KG1 (cell line): ENCODE data around the gene CBR1.
"Not testable (repeated sequence)": the region's sequence is repeated elsewhere in the genome, so short reads cannot be mapped to it uniquely, and the experiment has no call there.

Source experiments
- DNase-seq: peaks from one replicate; lab custom pipeline; 2025; lab: John Stamatoyannopoulos, UW

Gene CBR1

DNA sequence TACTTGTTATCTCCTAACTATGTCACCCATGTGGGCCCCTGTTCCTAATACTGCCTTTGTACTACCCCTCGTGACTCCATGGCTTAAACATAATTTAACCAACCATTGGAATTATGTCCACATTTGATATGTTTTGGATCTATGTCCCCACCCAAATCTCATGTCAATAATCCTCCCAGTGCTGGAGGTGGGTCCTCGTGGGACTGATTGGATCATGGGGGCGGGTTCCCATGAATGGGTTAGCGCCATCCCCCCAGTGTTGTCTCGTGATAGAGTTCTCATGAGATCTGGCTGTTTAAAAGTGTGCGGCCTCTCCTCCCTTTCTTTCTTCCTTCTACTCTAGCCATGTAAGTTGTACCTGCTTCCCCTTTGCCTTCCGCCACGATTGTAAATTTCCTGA lies 9.8 kb downstream of the CBR1 start:
- no peak for DNase-seq

DNA sequence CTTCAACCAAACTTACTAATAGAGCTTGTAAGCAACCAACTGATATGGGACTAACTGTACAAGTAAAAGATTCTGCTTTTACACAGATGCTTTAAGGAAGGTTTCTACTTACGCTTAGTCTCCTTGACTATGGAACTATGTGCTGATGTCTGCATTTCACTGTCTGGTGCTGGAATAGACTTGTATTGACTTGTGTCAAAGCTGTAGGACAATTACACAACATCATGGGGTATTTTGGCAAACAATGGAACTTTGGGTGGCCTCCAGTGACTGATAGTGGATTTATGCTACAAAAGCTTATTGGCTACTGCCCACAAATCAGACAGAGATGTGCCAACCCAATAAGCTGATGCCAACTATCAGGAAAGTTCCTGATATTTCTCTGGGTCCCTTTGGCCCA lies 10.6 kb downstream of the CBR1 start:
- no peak for DNase-seq

DNA sequence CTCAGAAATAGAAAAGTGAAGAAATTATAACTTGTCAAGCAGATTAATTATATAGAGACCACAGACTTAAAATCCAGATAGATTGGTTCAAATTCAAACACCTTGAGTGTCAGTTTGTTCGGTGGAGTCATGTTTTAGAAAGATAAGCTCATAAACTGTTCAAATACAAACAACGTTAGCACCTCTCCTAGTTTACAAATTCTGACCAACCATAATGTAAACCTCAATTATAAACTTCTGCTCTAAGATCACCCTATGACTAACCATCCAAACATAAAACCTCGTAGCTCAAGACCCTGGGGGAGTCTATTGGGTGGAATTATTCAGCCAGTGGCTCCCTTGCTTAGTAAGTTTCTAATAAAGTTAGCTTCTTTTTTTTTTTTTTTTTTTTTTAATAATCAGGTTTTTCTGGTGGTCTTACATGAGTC lies 12.4 kb downstream of the CBR1 start:
- no peak for DNase-seq

DNA sequence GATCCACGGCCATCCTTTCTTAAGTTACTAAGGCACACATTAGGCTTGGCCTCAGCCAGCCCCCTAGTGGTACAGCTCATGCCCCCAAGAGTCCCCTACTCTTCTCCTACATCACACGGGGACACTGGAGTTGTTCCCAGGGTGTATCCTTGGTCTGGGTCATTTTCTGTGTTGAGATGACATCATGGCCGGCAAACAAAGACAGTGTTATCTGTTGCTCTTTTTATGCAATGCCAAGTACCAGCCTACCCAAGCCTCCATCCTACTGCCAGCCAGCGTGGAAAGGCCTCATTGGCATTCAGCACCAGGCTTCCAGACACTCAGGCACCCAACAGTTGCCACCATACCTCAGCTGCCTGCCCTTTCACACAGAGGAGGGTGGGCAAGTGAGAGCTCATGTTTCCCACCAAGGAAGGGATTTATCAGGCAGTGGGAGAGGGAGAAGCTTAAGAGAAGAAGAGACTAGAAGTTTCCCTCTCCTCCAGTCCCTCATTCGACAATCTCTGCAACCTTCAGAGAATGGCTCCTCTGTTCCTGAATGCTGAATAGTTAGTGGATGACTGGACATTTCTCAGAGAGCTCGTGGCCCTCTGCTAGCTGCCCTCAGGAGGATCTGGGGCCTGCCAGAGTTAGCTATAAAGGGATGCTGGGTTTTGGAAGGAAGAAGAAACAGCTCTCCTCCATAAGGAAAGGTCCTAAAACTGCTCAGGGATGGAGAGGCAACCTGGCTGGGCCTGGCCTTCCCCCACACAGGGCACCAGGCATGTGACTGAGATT lies 17.7 kb downstream of the CBR1 start:
- DNase-seq = no peak

DNA sequence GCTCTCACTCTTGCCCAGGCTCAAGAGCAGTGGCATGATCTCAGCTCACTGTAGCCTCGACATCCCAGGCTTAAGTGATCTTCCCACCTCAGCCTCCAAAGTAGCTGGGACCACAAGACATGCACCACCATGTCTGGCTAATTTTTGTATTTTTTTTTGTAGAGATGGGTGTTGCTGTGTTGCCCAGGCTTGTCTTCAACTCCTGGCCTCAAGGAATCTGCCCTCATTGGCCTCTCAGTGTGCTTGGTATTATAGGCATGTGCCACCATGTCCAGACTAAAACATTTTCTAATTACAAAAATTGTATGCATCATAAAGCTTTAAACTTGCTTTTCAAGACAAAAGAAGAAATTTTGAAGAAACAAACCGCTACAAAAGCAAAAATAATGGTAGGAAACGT lies 20.1 kb downstream of the CBR1 start:
- no peak for DNase-seq

DNA sequence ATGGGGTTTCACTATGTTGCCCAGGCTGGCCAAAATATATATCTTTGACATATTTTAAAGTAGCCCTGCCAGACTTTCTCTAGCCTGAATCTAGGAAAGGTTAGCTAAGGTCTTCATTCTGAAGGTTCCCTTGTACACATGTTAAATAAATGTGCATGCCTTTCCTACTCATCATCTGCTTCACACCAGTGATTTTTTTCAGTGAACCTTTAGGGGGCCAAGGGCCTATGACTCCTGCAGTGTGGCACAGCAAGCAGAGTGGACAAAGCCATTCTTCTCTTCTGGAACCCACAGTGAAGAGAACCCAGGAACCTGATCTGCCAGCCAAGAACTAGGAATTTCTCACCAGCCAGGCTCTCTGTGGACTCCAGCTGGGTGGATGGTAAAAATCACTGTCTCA lies 22.9 kb downstream of the CBR1 start:
- no peak for DNase-seq

DNA sequence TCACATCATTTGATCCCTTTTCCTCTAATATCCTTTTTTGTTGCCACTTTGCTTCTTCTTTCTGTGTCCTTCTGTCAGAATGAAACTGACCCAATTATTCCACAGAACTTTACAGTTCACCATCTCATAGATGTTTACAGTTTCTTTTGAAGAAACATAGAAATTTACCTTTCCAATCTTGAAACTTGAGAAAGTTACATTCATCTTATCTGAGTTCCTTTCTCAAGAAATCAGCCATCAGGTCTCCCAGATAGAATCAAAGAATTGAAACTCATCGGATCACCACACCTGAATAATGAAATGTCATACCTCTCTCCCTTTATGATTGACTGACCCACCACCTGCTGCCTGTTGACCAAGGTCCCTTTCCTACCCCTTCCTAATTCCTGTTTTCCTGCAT lies 23.7 kb downstream of the CBR1 start:
- no peak for DNase-seq

DNA sequence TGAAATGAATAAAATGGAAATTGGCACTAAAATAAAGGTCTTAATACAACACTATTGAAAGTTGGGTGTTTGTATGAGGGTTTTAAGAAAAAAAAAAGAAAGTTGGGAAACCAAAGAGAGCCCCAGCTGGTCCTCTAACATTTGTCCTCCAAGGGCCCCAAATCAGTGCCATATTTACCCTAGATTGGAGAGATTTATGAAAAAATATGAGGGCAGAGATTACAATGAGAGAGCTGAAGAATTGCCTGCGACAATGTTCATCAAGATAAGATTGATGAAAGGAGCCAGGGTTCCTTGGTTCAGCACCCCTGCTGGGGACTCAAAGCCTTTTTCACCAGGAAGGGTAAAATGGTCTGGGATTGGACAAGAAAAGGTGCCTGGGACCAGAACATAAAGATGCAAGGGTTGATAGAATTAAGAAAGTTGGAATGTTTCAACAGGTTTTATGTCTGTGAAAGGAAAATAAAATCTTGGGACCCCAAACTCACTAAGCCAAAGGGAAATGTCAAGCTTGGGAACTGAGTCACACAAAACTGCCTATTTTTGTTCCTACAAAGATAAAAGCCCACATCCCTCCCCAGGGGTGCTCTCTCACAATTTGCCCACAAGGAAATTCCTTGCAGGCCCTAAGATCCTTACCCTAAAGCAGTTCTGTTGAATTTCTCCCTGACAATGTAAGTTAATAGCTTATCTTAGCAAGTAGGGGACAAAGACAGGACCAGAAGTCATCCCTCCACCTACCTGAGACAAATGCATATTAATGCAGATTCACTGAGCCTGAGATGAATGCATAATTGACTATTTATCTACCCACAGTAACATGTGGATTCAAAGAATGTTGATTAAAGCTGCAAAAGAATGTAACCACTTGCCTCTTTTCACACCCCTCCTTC lies 26.8 kb downstream of the CBR1 start:
- no peak for DNase-seq

DNA sequence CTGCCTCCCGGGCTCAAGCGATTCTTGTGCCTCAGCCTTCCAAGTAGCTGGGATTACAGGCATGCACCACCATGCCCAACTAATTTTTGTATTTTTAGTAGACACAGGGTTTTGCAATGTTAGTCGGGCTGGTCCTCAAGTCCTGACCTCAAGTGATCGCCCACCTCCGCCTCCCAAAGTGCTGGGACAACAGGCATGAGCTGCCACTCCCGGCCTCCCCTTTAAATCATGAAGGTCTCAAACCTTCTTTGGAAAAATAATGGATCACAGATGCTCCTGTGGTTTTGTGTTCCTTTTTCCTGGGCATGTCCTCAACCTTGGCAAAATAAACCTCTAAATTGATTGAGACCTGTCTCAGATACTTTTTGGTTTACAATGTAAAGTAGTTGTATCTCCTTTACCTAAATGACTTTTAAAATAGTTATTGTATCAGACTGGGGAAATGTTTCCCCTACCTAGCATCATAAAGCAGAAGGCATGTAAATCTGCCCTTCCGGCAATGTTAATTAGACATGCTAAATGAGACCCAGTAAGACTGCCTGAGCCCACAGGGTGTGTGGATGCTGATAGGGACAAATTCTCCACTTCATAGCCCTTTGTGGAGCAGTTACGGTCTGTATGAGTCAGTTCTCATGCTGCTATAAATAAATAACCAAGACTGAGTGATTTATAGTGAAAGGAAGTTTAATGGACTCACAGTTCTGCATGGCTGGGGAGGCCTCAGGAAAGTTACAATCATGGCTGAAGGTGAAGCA lies 27.8 kb downstream of the CBR1 start:
- DNase-seq = peak; percentile 35

DNA sequence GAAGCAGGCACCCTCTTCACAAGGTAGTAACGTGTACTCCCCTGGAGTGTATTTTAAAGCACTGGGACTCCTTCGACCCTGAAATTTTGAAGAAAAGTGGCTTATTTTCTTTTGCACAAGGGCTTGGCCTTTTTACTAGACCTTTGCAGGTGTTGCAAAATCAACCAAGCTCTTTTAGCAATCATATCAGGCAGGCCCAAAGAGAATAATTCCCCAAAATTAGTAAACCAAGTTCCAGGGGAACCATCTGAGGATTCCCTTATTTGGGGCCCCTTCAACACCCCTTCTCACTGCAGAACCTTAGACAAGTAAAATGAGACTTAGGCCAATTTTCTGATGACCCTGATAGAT lies 28.3 kb downstream of the CBR1 start:
- DNase-seq = no peak

DNA sequence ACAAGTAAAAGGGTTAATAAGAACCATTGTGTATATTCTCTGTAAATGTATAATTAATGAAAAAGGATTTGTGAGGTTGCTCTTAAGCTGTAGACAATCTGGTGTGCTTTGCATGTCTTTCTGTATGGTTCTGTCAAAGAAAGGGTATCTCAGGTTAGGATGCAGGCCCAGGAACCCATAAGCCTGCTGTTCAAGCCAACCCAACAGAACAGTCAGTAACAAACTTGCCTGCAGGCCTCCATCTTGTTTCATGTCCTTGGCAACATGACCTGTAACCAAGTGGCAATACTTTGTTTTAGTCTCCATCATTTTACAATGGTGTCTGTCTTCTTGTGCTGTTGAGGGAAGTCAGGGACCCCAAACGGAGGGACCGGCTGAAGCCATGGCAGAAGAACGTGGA lies 29.2 kb downstream of the CBR1 start:
- DNase-seq = no peak

DNA sequence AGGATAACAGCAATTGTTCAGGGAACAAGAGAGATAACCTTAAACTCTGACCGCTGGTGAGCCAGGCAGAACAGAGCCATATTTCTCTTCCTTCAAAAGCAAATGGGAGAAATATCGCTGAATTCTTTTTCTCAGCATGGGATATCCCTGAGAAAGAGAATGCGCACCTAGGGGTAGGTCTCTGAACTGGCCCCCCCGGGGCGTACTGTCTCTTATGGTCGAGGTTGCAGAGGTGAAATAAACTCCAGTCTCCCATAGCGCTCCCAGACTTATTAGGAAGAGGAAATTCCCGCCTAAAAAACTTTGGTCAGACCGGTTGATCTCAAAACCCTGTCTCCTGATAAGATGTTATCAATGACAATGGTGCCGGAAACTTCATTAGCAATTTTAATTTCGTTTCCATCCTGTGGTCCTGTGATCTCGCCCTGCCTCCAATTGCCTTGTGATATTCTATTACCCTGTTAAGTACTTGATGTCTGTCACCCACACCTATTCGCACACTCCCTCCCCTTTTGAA lies 29.9 kb downstream of the CBR1 start:
- not testable (repeated sequence) for DNase-seq

DNA sequence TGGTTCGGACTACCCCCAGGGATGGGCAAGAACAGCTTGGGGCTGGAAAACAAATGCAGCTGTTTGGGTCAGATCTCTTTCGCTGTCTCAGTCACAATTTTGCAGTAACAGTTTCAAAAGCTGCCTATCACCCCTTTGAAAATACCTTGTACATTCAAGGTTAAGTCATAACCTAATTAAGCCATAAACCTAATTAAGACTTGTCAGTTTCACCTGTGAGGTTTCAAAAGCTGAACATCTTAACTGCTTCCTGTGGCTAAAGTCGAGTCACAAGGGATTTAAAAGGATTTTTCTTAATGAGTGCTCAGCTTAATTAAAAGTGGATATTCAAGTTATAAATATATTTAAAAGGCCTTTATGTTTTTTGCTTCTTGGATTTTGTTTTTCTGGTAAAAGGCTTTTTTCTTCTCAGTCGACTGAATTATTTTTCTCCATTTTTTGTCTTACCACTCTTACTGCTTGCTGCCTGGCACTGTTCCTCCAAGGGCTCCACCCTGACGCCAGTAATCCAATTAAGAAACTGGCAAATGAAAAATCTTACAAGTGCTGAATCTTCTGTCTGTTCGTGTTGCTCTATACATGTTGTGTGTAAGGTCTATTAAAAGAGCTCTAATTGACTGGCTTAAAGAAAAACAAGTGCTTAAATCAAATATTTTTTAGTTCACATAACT lies 31.3 kb downstream of the CBR1 start:
- no peak for DNase-seq

DNA sequence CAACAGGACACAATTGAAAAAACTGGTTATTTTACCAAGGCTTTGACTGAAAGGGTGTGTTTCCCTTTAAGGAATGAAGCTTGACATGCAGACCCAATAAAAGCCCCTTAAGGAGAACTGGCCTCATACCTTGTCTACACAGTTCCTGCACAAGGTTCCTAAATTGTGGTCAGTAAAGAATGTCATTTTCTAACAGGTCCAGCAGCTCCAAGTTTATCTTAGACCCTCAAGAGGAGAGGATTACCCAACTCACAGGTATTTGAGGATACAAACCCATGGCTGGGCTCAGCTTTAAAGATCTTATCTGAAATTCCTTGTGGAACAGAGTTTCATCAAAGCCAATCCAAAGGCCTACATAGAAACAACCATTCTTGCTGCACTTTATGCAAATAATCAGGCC lies 33.6 kb downstream of the CBR1 start:
- no peak for DNase-seq

DNA sequence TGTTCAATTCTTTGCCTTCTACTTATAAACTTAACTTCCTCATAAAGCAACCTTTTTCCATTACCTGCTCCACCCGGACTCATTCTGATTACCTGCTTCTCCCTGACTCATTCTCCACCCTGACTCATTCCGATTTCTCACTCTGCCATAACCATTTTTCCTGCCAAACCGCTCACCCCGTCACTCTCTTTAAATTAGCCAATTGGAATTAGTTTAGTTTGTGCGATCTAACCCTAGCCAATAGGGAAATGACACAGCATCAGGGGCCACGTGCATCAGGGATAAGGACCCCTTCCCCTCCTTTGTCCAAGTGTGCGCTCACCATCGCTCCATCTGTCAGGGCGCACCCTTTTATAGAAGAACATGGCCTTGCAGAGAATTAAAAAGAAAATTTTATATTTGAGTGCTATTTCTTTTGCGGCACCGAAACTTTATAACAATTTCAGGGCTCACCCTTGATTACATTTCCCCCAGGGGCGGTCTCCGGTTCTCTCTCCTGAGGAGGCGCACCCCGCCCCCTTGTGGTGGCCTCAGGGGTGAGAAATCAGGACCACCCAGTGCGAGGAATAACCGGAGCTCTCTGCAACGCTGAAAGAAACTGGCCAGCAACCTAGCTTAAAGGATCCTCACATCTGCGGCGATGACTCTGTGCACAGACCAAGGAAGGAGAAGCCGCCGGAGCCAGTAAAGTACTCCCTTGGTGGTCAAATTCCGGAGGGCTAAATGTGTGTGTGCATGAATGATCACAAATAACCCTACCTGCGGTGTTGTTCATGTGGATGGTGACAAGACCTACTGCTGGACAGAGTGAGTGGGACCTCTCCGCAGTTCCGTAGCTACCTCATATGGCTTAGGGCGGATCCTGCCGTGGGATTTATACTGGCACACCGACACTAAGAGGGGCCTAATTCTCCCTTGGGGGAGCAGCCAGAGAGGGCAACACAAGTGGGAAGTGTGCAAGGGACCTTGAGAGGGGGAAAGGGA lies 34.8 kb downstream of the CBR1 start:
- no peak for DNase-seq

DNA sequence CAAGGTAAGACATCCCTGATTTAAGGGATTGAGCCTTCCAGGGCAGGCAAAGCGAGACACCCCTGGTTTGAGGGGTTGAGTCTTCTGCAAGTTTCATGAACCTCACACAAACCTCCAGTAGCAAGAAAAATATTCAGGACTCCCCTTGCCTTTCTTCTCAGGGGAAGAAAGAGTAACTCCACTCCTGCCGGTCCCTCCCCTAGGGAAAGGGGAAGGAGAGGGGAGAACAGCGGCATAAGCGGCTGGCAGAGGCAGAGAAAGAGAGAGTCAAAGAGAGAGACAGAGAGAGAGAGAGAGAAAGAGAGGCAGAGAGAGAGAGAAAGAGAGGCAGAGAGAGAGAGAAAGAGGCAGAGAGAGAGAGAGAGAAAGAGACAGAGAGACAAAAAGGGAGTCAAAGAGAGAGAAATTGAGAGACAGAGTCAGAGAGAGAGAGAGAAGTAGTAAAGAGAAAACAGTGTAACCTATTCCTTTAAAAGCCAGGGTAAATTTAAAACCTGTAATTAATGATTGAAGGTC lies 35.6 kb downstream of the CBR1 start:
- DNase-seq = no peak

DNA sequence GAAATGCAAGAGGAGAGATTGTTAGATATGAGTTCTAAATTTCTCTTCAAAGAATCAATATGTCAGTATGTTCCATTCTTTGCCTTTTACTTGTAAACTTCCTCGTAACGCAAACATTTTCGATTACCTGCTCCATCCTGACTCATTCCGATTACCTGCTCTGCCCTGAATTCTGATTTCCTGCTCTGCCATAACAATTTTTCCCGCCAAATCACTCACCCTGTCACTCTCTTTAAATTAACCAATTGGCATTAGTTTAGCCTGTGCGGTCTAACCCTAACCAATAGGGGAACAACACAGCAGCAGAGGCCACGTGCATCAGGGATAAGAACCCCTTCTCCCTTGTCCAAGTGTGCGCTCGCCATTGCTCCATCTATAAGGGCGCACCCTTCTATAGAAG lies 40.0 kb downstream of the CBR1 start:
- no peak for DNase-seq

DNA sequence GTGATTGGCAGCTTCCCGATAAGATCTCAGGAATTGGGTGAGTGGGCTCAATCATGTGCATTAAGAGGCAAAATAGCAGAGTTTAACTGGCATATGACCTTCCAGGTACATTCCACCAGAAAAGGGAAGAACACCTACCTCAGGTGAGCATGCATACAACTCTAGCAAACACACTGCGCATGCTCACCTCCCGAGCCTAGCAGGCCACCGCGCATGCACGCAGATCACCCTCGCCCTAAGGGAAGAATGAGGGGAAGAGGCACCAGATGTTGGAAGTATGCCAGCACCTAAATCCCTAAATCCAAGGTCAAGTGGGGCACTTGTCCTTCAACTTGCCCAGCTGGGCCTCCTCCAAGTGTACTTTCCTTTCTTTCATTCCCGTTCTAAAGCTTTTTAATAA lies 41.4 kb downstream of the CBR1 start:
- DNase-seq = no peak

DNA sequence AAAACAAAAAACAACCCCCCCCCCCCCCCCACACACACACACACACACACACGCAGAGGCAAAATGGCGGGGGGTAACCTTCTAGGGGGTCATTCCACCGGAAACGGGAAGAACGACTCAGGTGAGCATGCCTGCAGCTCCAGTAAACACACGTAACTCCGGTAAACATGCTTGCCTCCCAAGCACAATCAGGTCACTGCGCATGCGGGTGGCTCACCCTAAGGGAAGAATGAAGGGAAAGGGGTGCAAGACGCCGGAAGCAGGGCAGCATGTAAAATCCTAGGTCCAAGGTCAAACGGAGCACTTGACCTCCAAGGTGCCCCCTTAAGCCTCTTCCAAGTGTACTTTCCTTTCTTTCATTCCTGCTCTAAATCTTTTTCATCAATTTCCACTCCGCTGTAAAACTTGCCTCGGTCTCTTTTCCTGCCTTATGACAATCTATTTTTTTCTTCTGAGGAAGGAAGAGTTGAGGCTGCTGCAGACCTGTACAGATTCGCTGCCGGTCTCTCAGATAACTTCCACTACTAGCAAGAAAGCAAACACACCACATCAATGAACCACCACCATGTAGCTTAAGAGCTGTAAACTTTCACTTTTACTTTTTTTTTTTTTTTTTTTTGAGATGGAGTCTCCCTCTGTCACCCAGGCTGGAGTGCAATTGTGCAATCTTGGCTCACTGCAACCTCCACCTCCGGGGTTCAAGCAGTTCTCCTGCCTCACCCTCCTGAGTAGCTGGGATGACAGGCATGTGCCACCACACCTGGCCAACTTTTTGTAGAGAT lies 44.0 kb downstream of the CBR1 start:
- no peak for DNase-seq
